ENCODE results near the gene NTM. TPM values are rescaled to one million over a fixed set of nuclear protein-coding genes. Genes with fewer than 3 reads are reported as not detected.

The NTM gene
- total RNA-seq, 1 experiment from 2014 or later: 9.9 TPM

DNA sequence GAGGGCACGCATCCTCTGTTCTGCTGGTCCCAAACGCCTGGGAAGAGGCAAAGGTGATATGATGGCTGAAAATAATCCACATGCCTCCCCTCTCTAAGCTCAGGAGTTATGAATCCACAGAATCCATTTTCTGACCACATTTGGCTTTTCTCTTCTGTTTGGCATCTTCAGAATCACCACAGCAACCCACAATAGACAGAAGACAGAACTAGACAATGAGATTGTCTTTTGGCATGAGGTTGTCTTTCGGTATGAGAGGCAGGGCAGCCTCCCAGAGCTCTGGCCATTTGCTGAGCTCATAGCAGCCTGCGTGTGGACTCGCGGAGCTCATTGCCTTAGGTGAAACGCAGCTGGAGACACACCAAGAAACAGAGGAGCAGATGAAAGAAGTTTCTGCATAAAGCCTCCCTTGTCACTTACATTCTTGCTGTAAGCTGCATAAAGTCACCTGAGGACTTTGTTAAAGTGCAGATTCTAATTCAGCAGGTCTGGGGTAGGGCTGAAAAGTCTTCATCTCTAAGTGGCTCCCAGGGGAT lies 868.0 kb downstream of the NTM start:
- H3K27ac Mint-ChIP-seq: peak overlapping the region in 1 of 3 experiments; percentile 11; a peak in 1 of 7 replicates
- DNase-seq: no peak

More for the DNA sequence above, 868.0 kb downstream of the NTM start:
- no peak overlapping the region for H3K14ac ChIP-seq (ENCODE audit: insufficient read depth, low read length)
- no peak overlapping the region for H2BK20ac ChIP-seq (ENCODE audit: low read depth, low read length, poor library complexity, severe bottlenecking)
- peaks cover 0 to 2% (median 0%) of the 10 kb centered on the region in 3 experiments; a peak in 2 of 7 replicates for H3K36me3 Mint-ChIP-seq (ENCODE audit: insufficient read depth in 1 of 3, low read depth in 3 of 3)
- no peak overlapping the region for H4K8ac ChIP-seq (replicated peaks; ENCODE audit: insufficient read length, low read depth, low read length)
- no CpG with 5 or more reads among the region's 7 CpGs for WGBS (ENCODE audit: extremely low coverage, insufficient read length, low lambda C conversion rate)
- H3K9me3 Mint-ChIP-seq: peaks cover 0 to 2% of the 10 kb centered on the region in 2 experiments; a peak in 1 of 5 replicates
- no peaks in the 10 kb centered on the region for H4K20me1 ChIP-seq (ENCODE audit: control insufficient read depth, insufficient read depth, insufficient read length)
- H3K4me3 Mint-ChIP-seq: no peak overlapping the region
- H3K4me2 ChIP-seq (ENCODE audit: insufficient read depth, insufficient read length, low read length): no peak overlapping the region
- H3K79me1 ChIP-seq (ENCODE audit: insufficient read depth, low read depth, low read length, poor library complexity, severe bottlenecking): no peaks in the 10 kb centered on the region
- H4K91ac ChIP-seq (ENCODE audit: insufficient read length, low read depth, low read length): no peak overlapping the region
- H3K27ac ChIP-seq (ENCODE audit: insufficient read length, low read depth, low read length): no peak overlapping the region
- H2BK120ac ChIP-seq (ENCODE audit: low read depth, low read length, poor library complexity, severe bottlenecking): no peak overlapping the region
- no peak overlapping the region for H2AFZ ChIP-seq (ENCODE audit: low read length)
- no peak overlapping the region for H3K4ac ChIP-seq (ENCODE audit: low read depth, low read length)
- H2BK15ac ChIP-seq (ENCODE audit: low read depth, low read length): no peak overlapping the region
- no peaks in the 10 kb centered on the region for H3K23me2 ChIP-seq (ENCODE audit: insufficient read length, low read depth, low read length, poor library complexity, severe bottlenecking)
- H3K9me3 ChIP-seq (ENCODE audit: control insufficient read depth, low read depth, low read length): no peaks in the 10 kb centered on the region
- no peak overlapping the region for H3K56ac ChIP-seq (ENCODE audit: insufficient read length, low read depth, low read length)
- peaks cover 13 to 22% of the 10 kb centered on the region in 2 experiments for H3K4me1 Mint-ChIP-seq
- H3K23ac ChIP-seq (ENCODE audit: insufficient read length, low read depth, low read length): no peak overlapping the region
- TF ChIP-seq CTCF (conservative IDR thresholded peaks at IDR 0.05): no peak
- H3K27me3 ChIP-seq (ENCODE audit: insufficient read depth, low read length): peaks cover 2% of the 10 kb centered on the region; the same call in 1 of the 2 replicates
- H3K4me1 ChIP-seq (ENCODE audit: insufficient read depth, low read length): no peaks in the 10 kb centered on the region; the same call in 1 of the 2 replicates
- H3K27me3 Mint-ChIP-seq (ENCODE audit: low read depth): no peaks in the 10 kb centered on the region; the same call in 1 of the 2 replicates
- H3K79me2 ChIP-seq (ENCODE audit: insufficient read depth, low read length): no peaks in the 10 kb centered on the region
- H2BK5ac ChIP-seq (ENCODE audit: insufficient read length, low read length): no peak overlapping the region
- no peak overlapping the region for H4K5ac ChIP-seq (ENCODE audit: insufficient read length, low read depth, low read length)
- no peak overlapping the region for H3T11ph ChIP-seq (ENCODE audit: low read length)
- H2AK5ac ChIP-seq (ENCODE audit: insufficient read length, low read length): no peak overlapping the region
- H3K18ac ChIP-seq (ENCODE audit: insufficient read length, low read depth, low read length): no peak overlapping the region
- H2BK12ac ChIP-seq (ENCODE audit: insufficient read length, low read depth, low read length): no peak overlapping the region
- no peak overlapping the region for H3K9ac ChIP-seq (ENCODE audit: extremely low read depth, insufficient read length, low read length)
